SU-DHL-6 (cell line): Measurements from ENCODE around the gene RALGAPA1.
"Not testable (repeated sequence)": the region's sequence is repeated elsewhere in the genome, so short reads cannot be mapped to it uniquely, and the experiment has no call there.

ENCODE experiments used
- H2AFZ ChIP-seq: fragments of 200-600 bp; sonication (generic); 2 replicates; pipeline ENCODE4 v1.6.1; 2014; ENCODE audit warnings: low read depth, mild to moderate bottlenecking, moderate library complexity, mixed read lengths, antibody characterized with exemption, low read length; ENCODE audit not compliant: severe bottlenecking
- H3F3A ChIP-seq: fragments of 200-600 bp; shearing (Covaris generic); 2 replicates; pipeline ENCODE4 v1.6.0; 2016; ENCODE audit warnings: antibody characterized with exemption, mild to moderate bottlenecking; ENCODE audit not compliant: insufficient read depth
- H3K27ac ChIP-seq: fragments of 200-600 bp; sonication (generic); 2 replicates; pipeline ENCODE4 v1.5.1; 2016; ENCODE audit warnings: low read depth, mild to moderate bottlenecking, low read length, moderate library complexity, mixed read lengths
- H3K27me3 ChIP-seq: fragments of 200-600 bp; sonication (generic), shearing (Covaris generic); 2 replicates; pipeline ENCODE4 v1.6.0; 2014; ENCODE audit warnings: mild to moderate bottlenecking, low read length
- H3K36me3 ChIP-seq: fragments of 200-600 bp; sonication (generic); 2 replicates; pipeline ENCODE4 v1.6.1; 2014; ENCODE audit warnings: mild to moderate bottlenecking, low read length, mixed read lengths
- H3K4me2 ChIP-seq: fragments of 300-600, 200-600 bp; shearing (Covaris generic), sonication (generic); 2 replicates; pipeline ENCODE4 v1.6.0; 2014; ENCODE audit warnings: low read length, low read depth, mild to moderate bottlenecking; ENCODE audit not compliant: poor library complexity, severe bottlenecking
- H3K4me3 ChIP-seq: fragments of 200-600 bp; sonication (generic); 2 replicates; pipeline ENCODE4 v1.5.1; 2014; ENCODE audit warnings: antibody characterized with exemption, low read length, mild to moderate bottlenecking, mixed read lengths; ENCODE audit not compliant: insufficient read depth, poor library complexity, severe bottlenecking
- H3K79me2 ChIP-seq: fragments of 200-600 bp; sonication (generic); 2 replicates; pipeline ENCODE4 v1.6.1; 2014; ENCODE audit warnings: mild to moderate bottlenecking, low read length, moderate library complexity; ENCODE audit not compliant: insufficient read depth
- H3K9ac ChIP-seq: fragments of 200-600 bp; sonication (generic); 2 replicates; pipeline ENCODE4 v1.7.0; 2014; ENCODE audit warnings: mild to moderate bottlenecking, low read length
- H3K9me2 ChIP-seq: fragments of 200-600 bp; sonication (generic); replicated peaks from 2 replicates; pipeline ENCODE4 v1.6.1; 2014; ENCODE audit warnings: low read length; ENCODE audit not compliant: insufficient read depth
- H3K9me3 ChIP-seq: fragments of 200-600 bp; sonication (generic); 2 replicates; pipeline ENCODE4 v1.6.1; 2014; ENCODE audit warnings: low read length, mixed read lengths; ENCODE audit not compliant: insufficient read depth
- H4K20me1 ChIP-seq: fragments of 200-600 bp; sonication (generic); 2 replicates; pipeline ENCODE4 v1.6.1; 2014; ENCODE audit warnings: low read depth, mild to moderate bottlenecking, antibody characterized with exemption, low read length, moderate library complexity, mixed read lengths
- CTCF ChIP-seq: fragments of 200-600 bp; sonication (generic); IDR thresholded peaks from one replicate; pipeline ENCODE4 v1.5.1; 2017; ENCODE audit warnings: antibody characterized with exemption, mild to moderate bottlenecking, low read length, moderate library complexity; ENCODE audit not compliant: insufficient read depth, poor library complexity, severe bottlenecking
- EZH2phosphoT487 ChIP-seq: fragments of 200-600 bp; sonication (generic), shearing (Covaris generic); conservative IDR thresholded peaks from 2 replicates; pipeline ENCODE4 v1.6.1; 2018; ENCODE audit warnings: mild to moderate bottlenecking, antibody characterized with exemption, low read length, moderate library complexity, mixed read lengths

RALGAPA1 gene

GRCh38 chr14:35689000-35689460 lies 120.1 kb downstream of the RALGAPA1 start:
- H3F3A ChIP-seq = no peaks in the 10 kb centered on the region
- no peak overlapping the region for H3K4me3 ChIP-seq
- H3K79me2 ChIP-seq = no peaks in the 10 kb centered on the region
- H3K9ac ChIP-seq = no peak overlapping the region
- no peaks in the 10 kb centered on the region for H3K36me3 ChIP-seq
- H3K9me3 ChIP-seq = no peaks in the 10 kb centered on the region
- no peak for TF ChIP-seq CTCF
- TF ChIP-seq EZH2phosphoT487 = no peak
- H2AFZ ChIP-seq = no peak overlapping the region
- no peaks in the 10 kb centered on the region for H3K9me2 ChIP-seq
- no peak overlapping the region for H3K27ac ChIP-seq
- H3K4me2 ChIP-seq = no peak overlapping the region
- H4K20me1 ChIP-seq = no peaks in the 10 kb centered on the region
- no peaks in the 10 kb centered on the region for H3K27me3 ChIP-seq

- no peak overlapping the region for H3K27ac ChIP-seq
Measured at GRCh38 chr14:35688126-35688826, 120.8 kb downstream of the RALGAPA1 start.

GRCh38 chr14:35687335-35687939 lies 121.7 kb downstream of the RALGAPA1 start:
- no peaks in the 10 kb centered on the region for H3K27me3 ChIP-seq
- H3K4me3 ChIP-seq = no peak overlapping the region
- H3K27ac ChIP-seq = no peak overlapping the region
- H4K20me1 ChIP-seq = no peaks in the 10 kb centered on the region
- H3K9ac ChIP-seq = no peak overlapping the region
- peak; percentile 89 for TF ChIP-seq CTCF
- no peak for TF ChIP-seq EZH2phosphoT487
- no peaks in the 10 kb centered on the region for H3K36me3 ChIP-seq
- H2AFZ ChIP-seq = no peak overlapping the region
- no peaks in the 10 kb centered on the region for H3K9me2 ChIP-seq
- no peak overlapping the region for H3K4me2 ChIP-seq
- no peaks in the 10 kb centered on the region for H3K79me2 ChIP-seq
- H3F3A ChIP-seq = no peaks in the 10 kb centered on the region
- no peaks in the 10 kb centered on the region for H3K9me3 ChIP-seq

More at GRCh38 chr14:35688126-35688826, 120.8 kb downstream of the RALGAPA1 start:
- Histone ChIP-seq H3K4me3 (no peak overlapping the region), H3K9ac (no peak overlapping the region), H3K9me3 (no peaks in the 10 kb centered on the region), H3K79me2 (no peaks in the 10 kb centered on the region), H2AFZ (no peak overlapping the region), H3K9me2 (no peaks in the 10 kb centered on the region), H3F3A (no peaks in the 10 kb centered on the region), H4K20me1 (no peaks in the 10 kb centered on the region), H3K36me3 (no peaks in the 10 kb centered on the region), H3K27me3 (no peaks in the 10 kb centered on the region), H3K4me2 (no peak overlapping the region)
- no peak for TF ChIP-seq CTCF
- TF ChIP-seq EZH2phosphoT487 = no peak

GRCh38 chr14:35683688-35684087 lies 125.4 kb downstream of the RALGAPA1 start:
- not testable (repeated sequence) for H3F3A ChIP-seq, H3K79me2 ChIP-seq, H3K27ac ChIP-seq, H3K9ac ChIP-seq, H3K4me2 ChIP-seq, H3K4me3 ChIP-seq, H3K9me2 ChIP-seq, H3K27me3 ChIP-seq, H3K9me3 ChIP-seq, H4K20me1 ChIP-seq, H2AFZ ChIP-seq, H3K36me3 ChIP-seq
